ENCODE results near the gene ZNF804B.
A peak's percentile ranks its signal among the peaks of the same experiment; 100 is the strongest.
"Not testable (repeated sequence)": the region's sequence is repeated elsewhere in the genome, so short reads cannot be mapped to it uniquely, and the experiment has no call there.

Gene ZNF804B

GRCh38 chr7:89103564-89103963 lies 344.1 kb downstream of the ZNF804B start:
- no peak for DNase-seq

DNA sequence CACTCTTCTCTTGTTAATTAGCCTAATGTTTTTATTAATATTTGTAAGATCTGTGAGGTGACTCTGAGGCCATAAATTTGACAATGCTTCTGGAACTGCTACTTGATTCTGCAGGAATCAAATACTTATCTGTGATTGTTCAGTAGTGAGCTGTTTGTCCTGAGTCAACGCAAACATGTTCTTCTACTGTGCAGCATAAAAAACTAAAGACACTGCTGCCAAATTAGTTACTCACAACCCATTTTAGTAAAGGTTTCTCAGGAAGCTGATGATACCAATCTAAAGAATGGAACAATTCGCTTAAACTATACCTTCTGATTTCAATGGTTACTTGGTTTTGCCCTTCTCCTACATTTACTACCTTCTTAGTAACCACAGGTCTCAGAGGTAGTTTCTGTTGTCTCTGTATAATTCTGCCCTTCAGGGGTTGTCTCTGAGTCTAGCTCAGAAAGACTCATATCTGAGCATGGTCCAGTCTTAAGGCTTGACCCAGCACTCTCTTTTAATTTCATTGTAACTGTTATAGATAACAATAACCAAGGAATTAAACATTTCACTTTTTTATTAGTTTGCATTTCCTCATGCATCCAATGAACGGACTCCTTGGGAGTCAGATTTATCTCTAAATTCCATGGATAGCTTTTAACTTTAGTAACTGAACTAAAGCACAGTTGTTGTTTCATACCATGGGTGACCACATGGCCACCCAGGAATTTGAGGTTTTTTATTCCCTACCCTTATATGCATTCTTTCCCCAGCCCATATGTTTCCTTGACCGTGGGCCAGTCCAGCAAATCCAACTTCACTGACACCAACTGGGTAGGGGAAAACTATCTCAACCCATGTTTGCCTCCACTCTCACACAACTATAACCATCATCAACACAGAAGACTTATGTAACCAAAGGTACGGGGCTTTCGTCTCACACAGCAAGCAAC lies 345.5 kb downstream of the ZNF804B start:
- DNase-seq: no peak

GRCh38 chr7:89123871-89124270 lies 364.4 kb downstream of the ZNF804B start:
- no peak for DNase-seq

DNA sequence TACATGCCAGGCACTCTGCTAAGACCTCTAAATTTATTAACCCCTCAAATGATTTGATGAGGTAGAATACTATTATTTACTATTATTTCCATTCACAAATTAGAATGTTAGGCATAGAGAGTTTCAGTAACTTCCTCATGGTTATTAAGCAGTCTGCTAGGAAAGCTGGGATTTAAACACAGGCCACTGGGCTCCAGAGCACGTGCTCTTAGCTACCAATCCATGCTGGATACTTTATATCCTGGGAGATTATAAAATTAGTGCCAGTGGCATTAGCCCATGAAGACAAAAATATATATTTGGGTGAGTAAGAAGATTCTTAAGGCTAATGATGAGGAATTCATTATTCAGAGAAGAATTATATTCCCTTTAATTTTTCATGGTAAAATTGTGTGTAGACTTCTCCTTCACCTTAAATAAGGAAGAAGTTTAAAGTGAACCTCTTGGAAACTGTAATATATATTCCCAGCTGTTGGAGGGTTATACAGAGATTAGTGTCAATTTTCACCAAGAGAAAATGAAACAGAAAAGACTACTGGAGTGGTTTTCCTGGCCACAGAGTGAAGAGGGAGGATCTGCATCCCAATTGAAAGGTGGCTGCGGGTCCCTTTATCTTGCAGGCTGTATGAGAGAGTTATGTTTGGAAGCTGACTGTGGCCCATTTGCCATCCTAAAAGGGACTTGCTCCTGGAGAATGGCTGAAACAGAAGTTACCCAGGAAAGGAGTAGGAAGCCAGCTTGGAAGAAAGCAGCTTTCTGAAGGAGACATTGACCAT lies 370.3 kb downstream of the ZNF804B start:
- no peak for DNase-seq

GRCh38 chr7:89133357-89133756 lies 373.9 kb downstream of the ZNF804B start:
- no peak for DNase-seq

GRCh38 chr7:89133819-89134218 lies 374.3 kb downstream of the ZNF804B start:
- DNase-seq: no peak

GRCh38 chr7:89145801-89146200 lies 386.3 kb downstream of the ZNF804B start:
- DNase-seq: no peak

GRCh38 chr7:89160107-89160506 lies 400.6 kb downstream of the ZNF804B start:
- DNase-seq: peak; percentile 51

GRCh38 chr7:89165421-89165820 lies 405.9 kb downstream of the ZNF804B start:
- DNase-seq: no peak

GRCh38 chr7:89170628-89171027 lies 411.1 kb downstream of the ZNF804B start:
- DNase-seq: no peak

DNA sequence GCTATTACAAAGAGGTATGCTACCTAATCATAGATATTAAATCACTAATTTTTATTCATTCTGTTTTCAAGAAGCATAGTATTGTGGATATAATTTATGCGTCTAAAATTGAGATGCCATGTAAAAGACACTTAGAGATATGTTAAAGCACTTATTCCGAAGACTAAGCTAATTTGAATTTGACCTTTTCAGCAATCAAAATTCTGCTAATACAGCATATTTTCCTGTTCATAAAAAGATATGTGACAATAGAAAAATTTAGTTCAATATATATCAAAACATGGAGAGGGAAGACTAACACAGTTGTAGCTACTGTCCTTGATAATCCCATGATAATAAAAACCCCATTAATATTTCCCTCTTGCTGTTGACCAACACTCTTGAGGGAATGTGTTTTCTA lies 422.6 kb downstream of the ZNF804B start:
- no peak for DNase-seq

GRCh38 chr7:89183712-89184111 lies 424.2 kb downstream of the ZNF804B start:
- no peak for DNase-seq

GRCh38 chr7:89200758-89201157 lies 441.3 kb downstream of the ZNF804B start:
- peak; percentile 4 for DNase-seq

DNA sequence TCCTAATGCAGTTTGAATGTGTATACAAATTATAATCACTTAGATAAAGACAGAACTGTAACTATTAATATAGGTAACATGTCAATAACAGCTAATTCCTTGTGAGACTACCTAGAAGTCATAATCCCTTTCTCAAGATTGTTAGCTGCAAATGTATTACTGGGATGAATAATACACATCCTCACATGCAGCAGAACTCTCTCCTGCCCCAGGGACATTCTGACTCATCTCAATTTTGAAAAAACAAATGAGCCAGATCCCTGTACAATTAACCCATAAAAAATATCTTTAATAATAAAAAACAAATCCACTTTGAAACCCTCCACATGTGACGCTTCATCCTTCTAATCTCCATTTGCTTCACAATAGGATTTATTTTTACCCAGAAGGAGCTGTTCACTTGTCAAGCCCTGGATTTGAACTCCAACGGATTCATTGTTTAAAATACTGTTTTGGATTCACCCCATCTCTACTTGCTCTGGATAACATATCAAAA lies 464.4 kb downstream of the ZNF804B start:
- DNase-seq: no peak

- not testable (repeated sequence) for DNase-seq
These were observed 469.2 kb downstream of the ZNF804B start for GRCh38 chr7:89228688-89229171.

GRCh38 chr7:89238156-89238555 lies 478.7 kb downstream of the ZNF804B start:
- no peak for DNase-seq

DNA sequence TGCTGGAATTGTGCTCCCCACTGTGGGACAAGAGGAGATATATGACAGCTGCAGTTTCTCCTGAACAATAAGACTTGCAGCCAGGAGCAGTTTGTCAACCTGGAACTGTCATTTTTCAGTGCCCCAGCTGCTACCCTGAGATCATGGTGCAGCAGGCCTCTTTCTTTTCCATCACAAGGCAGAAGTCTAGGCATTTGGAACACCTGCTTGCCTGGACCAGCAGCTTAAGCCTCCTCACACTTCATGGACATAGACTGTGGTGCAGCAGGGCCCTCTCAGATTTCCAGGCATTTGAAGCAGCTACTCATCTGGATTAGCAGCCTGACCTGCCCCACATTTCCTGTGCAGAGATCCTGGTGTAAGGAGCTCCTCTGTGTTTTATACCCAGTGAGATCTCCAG lies 486.7 kb downstream of the ZNF804B start:
- no peak for DNase-seq

GRCh38 chr7:89247207-89247606 lies 487.7 kb downstream of the ZNF804B start:
- no peak for DNase-seq

DNA sequence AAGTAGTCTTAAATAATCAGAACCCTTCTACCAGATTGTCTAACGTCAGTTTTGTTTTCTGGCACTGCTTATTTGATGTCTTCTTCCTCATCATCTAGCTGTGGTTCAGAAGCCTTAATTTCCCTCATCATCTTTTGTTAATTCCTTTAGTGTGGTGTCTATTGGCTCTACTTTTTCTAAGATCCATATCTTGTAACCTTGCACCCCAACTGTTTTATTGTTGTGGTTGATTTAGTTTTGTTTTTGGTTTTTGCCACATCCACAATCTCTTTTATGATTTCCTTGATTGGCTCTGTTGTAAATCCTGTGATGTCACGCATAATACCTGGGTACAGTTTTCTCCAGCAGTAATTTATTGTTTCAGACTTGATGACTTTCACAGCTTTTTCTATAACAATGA lies 499.6 kb downstream of the ZNF804B start:
- no peak for DNase-seq

DNA sequence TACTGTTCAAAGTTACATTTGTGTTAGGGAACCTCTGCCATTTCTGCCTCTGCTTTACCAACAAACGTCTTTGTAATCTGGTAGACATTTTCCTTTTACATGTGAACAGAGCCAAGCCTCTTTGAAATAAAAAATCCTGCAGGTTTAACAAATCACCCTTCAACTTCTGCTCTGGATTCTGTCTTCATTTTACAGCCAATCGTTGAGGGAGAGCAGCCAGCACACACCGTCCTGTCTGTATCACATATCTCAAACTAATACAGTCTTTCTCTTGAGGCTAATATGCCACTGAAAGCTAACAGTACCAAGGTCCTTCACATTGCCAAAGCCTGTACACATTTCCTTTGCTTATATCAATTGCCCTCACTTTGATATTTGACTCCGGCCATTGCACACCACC lies 504.6 kb downstream of the ZNF804B start:
- DNase-seq: no peak

DNA sequence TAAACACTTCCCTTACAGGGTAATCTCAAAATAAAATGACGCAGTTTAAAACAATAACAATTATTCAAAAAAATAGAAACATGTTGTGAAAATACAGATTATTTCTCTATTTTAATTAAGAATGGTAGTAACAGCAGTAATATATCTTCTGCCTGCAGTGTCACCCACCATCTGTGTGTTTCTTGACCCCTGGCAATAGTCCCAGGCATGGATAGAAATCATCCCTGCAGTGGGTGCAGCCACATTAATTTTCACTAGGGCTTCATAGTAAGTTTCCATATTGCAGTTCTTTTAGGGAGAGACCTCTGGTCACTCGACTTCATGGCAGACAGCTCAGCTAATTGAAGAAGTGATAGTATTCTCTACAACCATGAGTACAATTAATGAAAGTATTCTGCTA lies 506.1 kb downstream of the ZNF804B start:
- DNase-seq: no peak

DNA sequence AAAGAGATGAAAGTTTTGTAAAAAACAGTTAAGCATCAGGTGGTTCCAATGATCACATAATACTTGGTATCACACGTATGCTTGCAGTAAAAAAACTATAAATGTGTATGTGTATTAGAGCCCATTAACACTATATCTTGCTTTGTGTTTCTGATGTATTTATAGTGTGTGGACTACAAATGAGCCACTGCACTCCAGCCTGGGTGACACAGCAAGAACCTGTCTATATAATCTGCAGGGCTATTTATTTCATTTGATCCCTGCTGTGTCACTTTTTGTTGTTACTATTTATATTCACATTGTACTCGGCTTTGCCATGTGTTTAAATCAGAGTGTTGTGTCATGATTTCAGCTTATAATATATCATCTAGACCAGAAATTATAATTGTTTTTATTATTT lies 523.8 kb downstream of the ZNF804B start:
- DNase-seq: no peak

GRCh38 chr7:89308535-89308934 lies 549.0 kb downstream of the ZNF804B start:
- no peak for DNase-seq

GRCh38 chr7:89311886-89312285 lies 552.4 kb downstream of the ZNF804B start:
- DNase-seq: no peak
